Transverse colon (tissue), 4 donors: ENCODE measurements around the gene PRDM11. TPM values are rescaled to one million over a fixed set of nuclear protein-coding genes. Genes with fewer than 3 reads are reported as not detected.
"Not testable (repeated sequence)": the region's sequence is repeated elsewhere in the genome, so short reads cannot be mapped to it uniquely, and the experiment has no call there.

Experiments
- DNase-seq: peaks from one replicate; pipeline ENCODE4 v3.0.0-alpha.2; 2019
- H3K27ac ChIP-seq, 4 donors: fragments of 200-600 bp; sonication (generic); 2 replicates each; pipeline ENCODE4 v1.5.1; 2016 to 2018; ENCODE audit warnings: inconsistent platforms in 4 of 4
- H3K27me3 ChIP-seq: fragments of 200-600 bp; sonication (generic); 2 replicates; pipeline ENCODE4 v1.5.1; 2017; ENCODE audit warnings: inconsistent platforms
- H3K36me3 ChIP-seq, 4 donors: fragments of 200-600 bp; sonication (generic); 2 replicates each; pipeline ENCODE4 v1.5.1; 2017 to 2019; ENCODE audit warnings: inconsistent platforms in 4 of 4
- H3K4me1 ChIP-seq, 4 donors: fragments of 200-600 bp; sonication (generic); 2 replicates each; pipeline ENCODE4 v1.5.1; 2017 to 2020; ENCODE audit warnings: inconsistent platforms in 4 of 4
- H3K4me3 ChIP-seq, 4 donors: fragments of 200-600 bp; sonication (generic); 1 replicate in 1 of 4; 2 replicates in 3 of 4; pipeline versions ENCODE4 v1.5.1 to v1.6.1; 2017 to 2019; ENCODE audit warnings: inconsistent platforms in 4 of 4
- H3K9me3 ChIP-seq, 2 donors: fragments of 200-600 bp; sonication (generic); 2 replicates each; pipeline ENCODE4 v1.5.1; 2017 to 2019; ENCODE audit warnings: inconsistent platforms in 2 of 2
- CTCF ChIP-seq, 5 experiments: fragments of 200-600 bp in 3 of 5; fragments of 450-650 bp in 2 of 5; sonication (generic) in 3 of 5; IDR thresholded peaks; 1 replicate in 2 of 5; 2 replicates in 3 of 5; pipeline ENCODE4 v1.5.1; 2016 to 2017; ENCODE audit warnings: antibody characterized with exemption in 5 of 5, inconsistent platforms in 3 of 5, mild to moderate bottlenecking in 2 of 5, moderate library complexity in 1 of 5
- EP300 ChIP-seq: sonication (generic); formaldehyde crosslinking; IDR thresholded peaks from one replicate; pipeline ENCODE4 v1.6.1; 2017; ENCODE audit warnings: antibody characterized with exemption, low read depth
- POLR2A ChIP-seq: fragments of 450-650 bp; IDR thresholded peaks from one replicate; pipeline ENCODE4 v1.6.1; 2016; ENCODE audit warnings: antibody characterized with exemption, mild to moderate bottlenecking, moderate library complexity
- POLR2AphosphoS5 ChIP-seq, 3 donors: sonication (generic); formaldehyde crosslinking; IDR thresholded peaks; one replicate each; pipeline ENCODE4 v1.6.1; 2016; ENCODE audit warnings: antibody characterized with exemption in 3 of 3
- WGBS, 2 donors: methylation state at CpG; one replicate each; pipeline ENCODE4 v1.1.5; 2018; ENCODE audit warnings: low coverage in 1 of 2; 5-methylcytosine and 5-hydroxymethylcytosine counted together
- in situ Hi-C, 4 donors: fragments of 200-750 bp; cut with MboI; loops; one replicate each; pipeline versions ENCODE4 v1.15.0 to v1.15.1; 2017; ENCODE audit warnings: low sequenced_read_pairs in 3 of 4, low pct_ligation_motif_present in 1 of 4, low pct_unique_long_range_greater_than_20kb in 1 of 4
- intact Hi-C: fragments of 100-400 bp; cut with DNase I; formaldehyde crosslinking; loops from one replicate; pipeline ENCODE4 v1.15.1; 2023; ENCODE audit warnings: low total_unique reads
- total RNA-seq, 4 donors: library from RNA; depleted of rRNA; stranded (reverse); fragments of >200 nt; gene quantifications; one replicate each; pipeline ENCODE4 v1.1.0, GENCODE V29; 2016

PRDM11 gene
- total RNA-seq, 4 donors from 2014 or later: 5.0 to 11.2 (median 7.9) TPM

- TF ChIP-seq EP300 (no peak), CTCF (IDR thresholded peaks at IDR 0.05) (peak; percentile 77 to 84 (median 80)), POLR2A (no peak), POLR2AphosphoS5 (IDR thresholded peaks at IDR 0.05) (no peak)
- in situ Hi-C loops: loop anchor here (5.0 to 10.0 kb wide), 4 partner anchors 184 to 674 kb away; no protein-coding TSS in a partner anchor
- 0 to 7% methylated on average over 2 to 10 of the region's 10 CpGs for WGBS, 2 donors
- intact Hi-C loops: loop anchor here (2.0 to 5.0 kb wide), 2 partner anchors 182 to 222 kb away; no protein-coding TSS in a partner anchor
- no peaks in the 10 kb centered on the region for H3K36me3 ChIP-seq
- H3K4me1 ChIP-seq: no peaks in the 10 kb centered on the region
- DNase-seq: peak; percentile 33
- no peak overlapping the region for H3K27ac ChIP-seq
- peaks cover 24% of the 10 kb centered on the region for H3K27me3 ChIP-seq
- no peak overlapping the region for H3K4me3 ChIP-seq
- H3K9me3 ChIP-seq: no peaks in the 10 kb centered on the region
Measured at GRCh38 chr11:45110562-45110961, 35.9 kb upstream of the PRDM11 start.

- no peaks in the 10 kb centered on the region for H3K4me1 ChIP-seq
- in situ Hi-C loops (loop anchor here (5.0 to 10.0 kb wide), 4 partner anchors 181 to 671 kb away; no protein-coding TSS in a partner anchor), intact Hi-C loops (loop anchor here (5.0 kb wide), 1 partner anchor 178 kb away; no protein-coding TSS in a partner anchor)
- H3K4me3 ChIP-seq: no peak overlapping the region
- H3K27me3 ChIP-seq: peaks cover 26% of the 10 kb centered on the region
- no peaks in the 10 kb centered on the region for H3K36me3 ChIP-seq
- TF ChIP-seq POLR2A (no peak), EP300 (no peak), CTCF (IDR thresholded peaks at IDR 0.05) (no peak), POLR2AphosphoS5 (IDR thresholded peaks at IDR 0.05) (no peak)
- DNase-seq: no peak
- no peak overlapping the region for H3K27ac ChIP-seq
- H3K9me3 ChIP-seq: no peaks in the 10 kb centered on the region
Measured at GRCh38 chr11:45113807-45114206, 32.6 kb upstream of the PRDM11 start.

- in situ Hi-C loops, H3K36me3 ChIP-seq, H3K4me3 ChIP-seq, H3K27ac ChIP-seq, DNase-seq, H3K4me1 ChIP-seq, H3K9me3 ChIP-seq, intact Hi-C loops: not testable (repeated sequence)
- H3K27me3 ChIP-seq: peaks cover 15% of the 10 kb centered on the region
- WGBS, 2 donors: 76% methylated on average over 9 of the region's 9 CpGs; no CpG with 5 or more reads in 1 of the 2 donors
Measured at GRCh38 chr11:45127836-45128235, 18.6 kb upstream of the PRDM11 start.

GRCh38 chr11:45133878-45134277 lies 12.6 kb upstream of the PRDM11 start:
- Histone ChIP-seq H3K27ac (no peak overlapping the region), H3K36me3 (no peaks in the 10 kb centered on the region), H3K4me1 (no peaks in the 10 kb centered on the region), H3K4me3 (no peak overlapping the region), H3K9me3 (no peaks in the 10 kb centered on the region), H3K27me3 (peaks cover 21% of the 10 kb centered on the region)
- WGBS, 2 donors: 63 to 66% methylated on average over 2 of the region's 2 CpGs
- intact Hi-C loops: no loop called here
- no peak for DNase-seq
- in situ Hi-C loops: no loop called here
- TF ChIP-seq EP300 (no peak), POLR2AphosphoS5 (IDR thresholded peaks at IDR 0.05) (no peak), CTCF (IDR thresholded peaks at IDR 0.05) (no peak), POLR2A (no peak)

- no peak for DNase-seq
- peaks cover 0 to 10% (median 8%) of the 10 kb centered on the region in 4 donors for H3K4me1 ChIP-seq
- no peak for TF ChIP-seq CTCF (IDR thresholded peaks at IDR 0.05)
- no peak for TF ChIP-seq POLR2AphosphoS5 (IDR thresholded peaks at IDR 0.05)
- no peak for TF ChIP-seq EP300
- no peak for TF ChIP-seq POLR2A
- in situ Hi-C loops: no loop called here
- H3K4me3 ChIP-seq: no peak overlapping the region
- H3K27ac ChIP-seq: no peak overlapping the region
- H3K27me3 ChIP-seq: no peaks in the 10 kb centered on the region
- H3K9me3 ChIP-seq: no peaks in the 10 kb centered on the region
- 15 to 20% methylated on average over 1 of the region's 1 CpG for WGBS, 2 donors
- no peaks in the 10 kb centered on the region for H3K36me3 ChIP-seq
- intact Hi-C loops: no loop called here
Measured at GRCh38 chr11:45141171-45141570, 5.3 kb upstream of the PRDM11 start.
